HG03521 (cell line): ENCODE measurements around the gene HMG20A.

Experiments used
- ATAC-seq: cut with Tn5 transposase; IDR thresholded peaks from one replicate; pipeline ENCODE4 v1.9.1; 2021; ENCODE audit warnings: mild to moderate bottlenecking, moderate library complexity; ENCODE audit not compliant: unreplicated experiment

HMG20A gene

GRCh38 chr15:77496715-77497109 is 76.0 kb downstream of the HMG20A start:
- no peak for ATAC-seq

GRCh38 chr15:77497110-77497737 is 76.5 kb downstream of the HMG20A start:
- ATAC-seq = no peak

GRCh38 chr15:77497942-77498361 is 77.3 kb downstream of the HMG20A start:
- no peak for ATAC-seq

GRCh38 chr15:77499087-77499760 is 78.5 kb downstream of the HMG20A start:
- no peak for ATAC-seq

GRCh38 chr15:77500989-77501388 is 80.3 kb downstream of the HMG20A start:
- no peak for ATAC-seq

GRCh38 chr15:77502379-77503095 is 81.8 kb downstream of the HMG20A start:
- ATAC-seq = no peak

GRCh38 chr15:77503240-77503639 is 82.6 kb downstream of the HMG20A start:
- no peak for ATAC-seq

GRCh38 chr15:77503764-77504163 is 83.1 kb downstream of the HMG20A start:
- ATAC-seq = no peak

GRCh38 chr15:77504306-77504705 is 83.6 kb downstream of the HMG20A start:
- no peak for ATAC-seq

GRCh38 chr15:77504871-77505270 is 84.2 kb downstream of the HMG20A start:
- no peak for ATAC-seq

- ATAC-seq = no peak
Measured at GRCh38 chr15:77505556-77505955, 84.9 kb downstream of the HMG20A start.

GRCh38 chr15:77506311-77507142 is 85.8 kb downstream of the HMG20A start:
- ATAC-seq = no peak

GRCh38 chr15:77507143-77507897 is 86.6 kb downstream of the HMG20A start:
- no peak for ATAC-seq

GRCh38 chr15:77507911-77508310 is 87.2 kb downstream of the HMG20A start:
- ATAC-seq = no peak

- no peak for ATAC-seq
Measured at GRCh38 chr15:77508541-77509243, 88.0 kb downstream of the HMG20A start.

GRCh38 chr15:77510066-77511057 is 89.7 kb downstream of the HMG20A start:
- no peak for ATAC-seq

GRCh38 chr15:77511869-77512268 is 91.2 kb downstream of the HMG20A start:
- ATAC-seq = no peak

GRCh38 chr15:77513226-77513625 is 92.5 kb downstream of the HMG20A start:
- ATAC-seq = no peak
